Vagina (tissue), 2 donors: ENCODE results near the gene CBLB.

Experiments
- CTCF ChIP-seq, 3 experiments: fragments of 450-650 bp in 2 of 3; fragments of 200-600 bp in 1 of 3; sonication (generic) in 1 of 3; IDR thresholded peaks; one replicate each; pipeline ENCODE4 v1.5.1; 2017 to 2019; ENCODE audit warnings: antibody characterized with exemption in 3 of 3, mild to moderate bottlenecking in 2 of 3, moderate library complexity in 2 of 3
- POLR2A ChIP-seq, 2 donors: fragments of 450-650 bp; IDR thresholded peaks; one replicate each; pipeline ENCODE4 v1.6.1; 2017; ENCODE audit warnings: antibody characterized with exemption in 2 of 2, mild to moderate bottlenecking in 2 of 2, moderate library complexity in 2 of 2
- POLR2AphosphoS5 ChIP-seq, 2 donors: sonication (generic); formaldehyde crosslinking; IDR thresholded peaks; one replicate each; pipeline ENCODE4 v1.9.0; 2017; ENCODE audit warnings: antibody characterized with exemption in 2 of 2, mild to moderate bottlenecking in 2 of 2, low read depth in 1 of 2; ENCODE audit not compliant: insufficient read depth in 1 of 2

DNA sequence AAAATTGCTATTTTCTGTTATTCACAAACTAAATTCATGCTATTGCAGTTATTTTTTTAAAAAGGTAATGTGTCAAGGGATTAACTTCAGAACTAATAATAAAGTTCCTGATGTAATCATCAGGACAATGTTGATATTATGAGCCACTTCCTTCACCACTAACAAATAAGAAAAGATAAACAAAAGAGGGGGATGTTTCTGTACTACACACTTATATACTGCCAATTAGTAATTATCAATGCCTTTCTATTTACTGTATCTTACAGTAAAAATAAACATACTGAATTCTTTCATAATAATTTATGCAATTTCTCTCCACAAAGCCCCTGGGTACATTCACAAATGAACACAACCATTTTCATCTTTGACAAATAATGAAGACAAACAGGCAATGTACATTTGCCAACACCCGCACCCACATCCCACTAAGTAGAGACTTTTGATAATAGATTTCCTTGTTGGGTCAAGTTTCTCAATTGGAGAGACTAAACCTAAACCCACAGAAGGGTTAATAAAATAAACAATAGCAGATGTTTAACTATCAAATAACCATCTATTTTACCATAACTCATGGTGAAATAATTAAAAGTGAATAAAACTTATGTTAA, 3.7 kb downstream of the CBLB start:
- TF ChIP-seq POLR2AphosphoS5 (IDR thresholded peaks at IDR 0.05; ENCODE audit: insufficient read depth in 1 of 2, low read depth in 1 of 2) = no peak
- no peak for TF ChIP-seq CTCF (IDR thresholded peaks at IDR 0.05)
- TF ChIP-seq POLR2A (IDR thresholded peaks at IDR 0.05) = no peak
